H4 (cell line): ENCODE measurements around the gene NOL4L. TPM values are rescaled to one million over a fixed set of nuclear protein-coding genes. Genes with fewer than 3 reads are reported as not detected.

Experiments
- DNase-seq: peaks from one replicate; pipeline ENCODE4 v3.0.0-alpha.2; 2015; ENCODE audit warnings: low spot score
- total RNA-seq: library from RNA; depleted of rRNA; stranded (reverse); fragments of >200 nt; shearing (Covaris generic); gene quantifications from 2 replicates; pipeline ENCODE4 v1.2.3, GENCODE V29; 2014; rRNA removed

NOL4L gene, protein sequence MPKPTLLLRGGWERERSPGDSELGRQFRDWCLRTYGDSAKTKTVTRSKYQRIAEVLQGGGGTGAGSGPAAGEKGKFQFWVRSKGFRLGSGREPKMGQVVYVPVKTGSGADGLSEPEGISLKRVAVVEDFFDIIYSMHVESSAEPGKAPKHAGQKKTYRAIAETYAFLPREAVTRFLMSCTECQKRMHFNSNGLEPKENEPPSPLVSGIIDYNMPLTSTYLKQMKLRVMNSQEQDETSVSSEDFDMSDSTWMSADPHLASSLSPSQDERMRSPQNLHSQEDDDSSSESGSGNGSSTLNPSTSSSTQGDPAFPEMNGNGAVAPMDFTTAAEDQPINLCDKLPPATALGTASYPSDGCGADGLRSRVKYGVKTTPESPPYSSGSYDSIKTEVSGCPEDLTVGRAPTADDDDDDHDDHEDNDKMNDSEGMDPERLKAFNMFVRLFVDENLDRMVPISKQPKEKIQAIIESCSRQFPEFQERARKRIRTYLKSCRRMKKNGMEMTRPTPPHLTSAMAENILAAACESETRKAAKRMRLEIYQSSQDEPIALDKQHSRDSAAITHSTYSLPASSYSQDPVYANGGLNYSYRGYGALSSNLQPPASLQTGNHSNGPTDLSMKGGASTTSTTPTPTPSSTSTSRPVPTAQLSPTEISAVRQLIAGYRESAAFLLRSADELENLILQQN
- 10.6 and 13.0 TPM in 2 replicates for total RNA-seq

DNA sequence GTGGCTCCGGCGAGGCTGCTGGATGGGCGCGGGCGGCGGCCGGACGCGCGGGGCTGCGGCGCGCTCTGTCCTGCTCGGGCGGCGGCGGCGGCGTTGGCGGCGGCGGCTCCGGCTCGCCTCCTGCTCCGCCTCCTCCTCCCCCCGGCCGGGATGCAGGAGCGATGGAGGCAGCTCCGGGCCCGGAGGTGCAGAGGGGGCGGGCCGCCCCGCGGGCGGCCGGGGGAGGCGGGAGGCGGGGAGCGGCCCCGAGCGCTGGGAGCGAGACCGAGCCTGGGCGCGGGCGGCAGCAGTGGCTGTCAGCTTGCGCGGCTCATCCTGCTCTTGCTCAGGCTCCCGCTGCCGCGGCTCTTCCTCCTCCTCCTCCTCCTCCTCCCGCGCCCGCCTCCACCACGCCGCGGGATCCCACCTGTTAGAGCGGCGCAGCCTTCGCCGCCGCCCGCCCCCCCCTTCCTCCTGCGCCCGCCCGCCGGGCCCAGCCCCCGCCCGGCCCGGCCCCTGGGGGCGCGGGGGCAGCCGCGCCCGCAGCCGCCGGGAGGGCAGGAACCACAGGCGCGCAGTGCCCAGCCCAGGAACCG is at the start of gene NOL4L:
Gene NOL4L (minus strand): TSS at position 323 of the 575 bp plus-strand sequence. CDS start 443 bp downstream, outside the sequence.
- no peak for DNase-seq

DNA sequence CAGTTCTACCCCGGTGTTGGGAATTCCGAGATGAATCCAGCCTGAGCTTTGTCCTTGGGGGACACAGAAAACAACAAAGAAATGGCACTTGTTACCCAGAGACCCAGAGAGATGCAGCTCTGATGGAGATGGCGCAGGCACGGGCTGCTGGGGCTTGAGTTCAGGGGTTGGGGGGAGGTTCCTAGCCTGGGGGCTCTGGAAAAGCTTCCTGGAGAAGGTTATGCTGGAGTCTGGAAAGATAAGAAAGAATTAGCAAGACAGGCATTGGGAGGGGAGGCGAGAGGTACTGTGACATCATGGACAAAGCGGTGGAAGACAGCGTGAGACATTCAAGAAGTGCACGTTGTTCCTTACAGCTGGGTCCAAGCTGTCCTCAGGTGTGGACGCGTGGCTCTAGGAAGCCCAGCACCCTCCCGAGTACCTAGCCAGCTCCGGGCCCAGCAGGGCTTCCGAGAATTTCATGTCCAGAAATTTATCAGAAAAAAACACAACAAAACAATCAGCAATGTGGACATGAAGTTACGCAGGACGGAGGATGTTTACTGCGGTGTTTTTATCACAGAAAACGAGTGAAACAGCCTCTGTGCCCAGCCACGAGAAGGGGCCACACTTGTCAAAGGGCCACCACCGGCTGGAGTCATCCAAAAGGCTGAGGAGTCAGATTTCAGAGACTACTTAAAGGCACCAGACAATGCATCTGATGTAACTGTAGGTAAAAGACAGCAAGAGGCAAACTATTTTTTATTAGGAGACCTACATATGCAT is 49.1 kb upstream of the NOL4L start:
- no peak for DNase-seq

GRCh38 chr20:32632461-32633354 is 47.6 kb upstream of the NOL4L start:
- no peak for DNase-seq

DNA sequence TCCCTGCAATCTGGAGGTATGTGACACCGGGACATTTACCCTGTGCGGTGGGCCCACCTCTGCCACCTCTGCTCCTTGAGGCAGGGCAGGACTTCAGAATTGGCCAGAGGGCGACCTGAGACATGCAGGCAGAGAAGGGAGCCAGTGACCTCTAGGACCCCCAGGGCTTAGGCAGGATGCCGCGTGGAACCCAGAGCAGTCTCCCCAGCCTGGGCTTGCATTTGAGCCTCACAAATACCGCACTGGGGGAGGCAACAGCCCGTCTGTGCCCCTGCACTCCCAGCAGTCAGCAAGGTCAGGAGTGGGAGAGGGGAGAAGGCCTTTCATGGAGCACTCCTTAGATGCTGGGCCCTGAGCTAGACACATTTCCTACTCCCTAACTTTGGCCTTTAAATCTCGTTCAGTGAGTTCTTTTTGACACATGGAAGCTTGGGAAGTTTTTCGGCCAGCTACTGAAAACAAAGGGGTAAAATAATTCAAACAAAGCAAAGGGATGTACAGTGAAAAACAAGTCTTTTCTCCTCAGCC is 46.9 kb upstream of the NOL4L start:
- no peak for DNase-seq

DNA sequence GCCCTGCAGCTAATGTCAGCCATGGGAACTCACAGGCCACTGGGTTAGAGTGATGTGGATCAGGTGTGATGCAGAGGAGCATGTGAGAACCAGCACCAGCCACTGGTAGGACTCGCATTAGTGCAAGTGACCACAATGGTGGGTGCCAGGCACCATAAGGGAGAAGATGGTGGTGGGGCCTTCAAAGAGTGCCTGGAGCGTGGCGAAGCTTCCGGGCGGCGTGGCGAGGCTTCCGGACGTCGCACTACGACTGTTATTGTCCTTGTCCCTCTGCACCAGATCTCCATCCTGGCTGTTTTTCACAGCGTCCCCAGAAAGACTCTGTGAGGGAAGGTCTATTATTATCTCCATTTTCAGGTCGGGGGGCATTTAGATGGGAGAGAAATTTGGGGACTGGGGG is 44.7 kb upstream of the NOL4L start:
- DNase-seq: no peak

- no peak for DNase-seq
Measured at GRCh38 chr20:32628960-32629530, 43.9 kb upstream of the NOL4L start.

DNA sequence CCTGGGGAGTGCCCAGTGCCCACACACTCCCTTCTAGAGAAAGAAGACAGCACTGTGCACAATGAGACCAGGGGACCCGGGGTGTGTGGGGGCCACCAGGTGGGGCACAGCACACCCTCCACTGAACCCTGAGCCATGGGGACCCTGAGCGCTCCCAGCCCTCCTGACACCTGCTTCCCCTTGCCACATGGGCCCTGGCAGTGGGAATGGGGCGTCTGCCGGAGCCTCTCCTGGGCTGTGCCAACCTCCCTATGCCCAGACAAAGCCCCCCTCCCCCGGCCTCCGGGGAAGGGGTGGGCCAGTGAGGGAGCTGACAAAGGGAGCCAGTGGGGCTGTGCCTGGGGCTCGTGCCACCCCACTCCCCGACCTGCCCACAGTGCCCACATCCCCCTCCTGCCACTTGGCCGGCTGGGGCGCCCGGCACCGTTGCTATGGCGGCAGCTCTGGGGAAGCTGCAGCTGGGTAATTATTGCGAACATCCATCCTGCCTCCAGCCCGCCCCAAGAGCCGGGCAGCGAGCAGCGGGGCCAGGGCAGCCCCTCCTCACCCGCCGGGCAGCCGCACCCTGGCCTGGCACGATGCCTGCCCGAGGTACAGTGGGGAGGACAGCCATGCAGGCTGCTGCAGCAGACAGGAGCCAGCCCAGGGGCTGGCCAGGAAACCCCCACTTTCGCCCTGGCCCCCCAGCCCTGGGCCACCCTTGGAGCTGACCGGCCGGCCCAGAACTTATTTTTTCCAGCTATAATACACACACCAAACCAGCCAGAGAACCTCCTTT is 41.9 kb upstream of the NOL4L start:
- peak; percentile 52 for DNase-seq

- no peak for DNase-seq
Measured at GRCh38 chr20:32626407-32626806, 41.3 kb upstream of the NOL4L start.

GRCh38 chr20:32625996-32626395 is 40.9 kb upstream of the NOL4L start:
- DNase-seq: no peak

DNA sequence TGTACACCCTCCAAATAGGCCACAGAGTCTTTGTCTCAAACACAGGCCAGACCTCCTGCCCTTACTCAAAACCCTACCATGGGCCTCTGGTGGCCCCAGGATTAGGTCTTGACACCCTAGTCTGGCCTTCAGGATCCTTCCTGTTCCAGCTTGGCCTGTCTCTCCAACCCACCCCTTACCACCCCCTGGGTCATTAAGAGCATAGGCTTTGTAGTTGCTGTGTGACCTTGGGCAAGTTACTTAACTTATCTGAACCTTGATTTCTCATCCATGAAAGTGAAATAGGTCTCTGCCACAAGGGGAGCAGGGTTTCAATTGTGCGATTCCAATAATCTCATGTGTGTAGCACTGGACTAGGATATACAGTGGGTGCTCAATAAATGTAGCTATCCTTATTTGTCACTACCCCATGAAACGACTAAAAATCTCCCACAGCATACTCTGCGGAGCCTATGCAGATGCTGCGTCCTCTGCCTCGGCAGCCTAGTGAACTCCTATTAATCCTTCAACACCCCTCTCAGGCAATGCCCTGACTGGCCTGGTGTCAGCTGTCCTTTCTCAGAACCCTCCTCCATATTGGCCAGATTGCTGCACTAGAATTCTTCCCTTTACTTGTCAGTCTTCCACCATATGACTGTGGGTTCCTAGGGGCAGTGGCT is 39.7 kb upstream of the NOL4L start:
- no peak for DNase-seq

- DNase-seq: no peak
Measured at GRCh38 chr20:32623667-32624157, 38.6 kb upstream of the NOL4L start.

GRCh38 chr20:32622585-32623468 is 37.7 kb upstream of the NOL4L start:
- no peak for DNase-seq

GRCh38 chr20:32621891-32622584 is 36.9 kb upstream of the NOL4L start:
- no peak for DNase-seq

GRCh38 chr20:32621071-32621890 is 36.1 kb upstream of the NOL4L start:
- DNase-seq: no peak

DNA sequence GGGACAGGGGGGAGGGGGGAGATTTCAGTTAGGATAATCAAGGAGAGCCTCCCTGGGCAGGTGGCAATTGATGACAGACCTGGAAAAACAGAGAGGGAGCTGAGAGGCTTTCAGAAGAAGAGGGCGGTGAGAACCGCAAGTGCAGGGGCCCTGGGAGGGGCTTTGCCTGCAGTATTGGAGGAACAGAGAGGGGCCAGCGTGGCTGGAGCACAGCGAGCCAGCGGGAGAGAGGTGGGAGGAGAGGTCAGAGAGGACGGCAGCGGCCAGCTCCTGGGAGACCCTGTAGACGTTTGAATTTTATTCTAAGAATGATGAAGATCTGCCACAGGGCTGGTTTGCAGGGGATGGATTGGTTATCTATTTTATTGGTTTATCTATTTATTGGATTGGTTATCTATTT is 34.5 kb upstream of the NOL4L start:
- no peak for DNase-seq

DNA sequence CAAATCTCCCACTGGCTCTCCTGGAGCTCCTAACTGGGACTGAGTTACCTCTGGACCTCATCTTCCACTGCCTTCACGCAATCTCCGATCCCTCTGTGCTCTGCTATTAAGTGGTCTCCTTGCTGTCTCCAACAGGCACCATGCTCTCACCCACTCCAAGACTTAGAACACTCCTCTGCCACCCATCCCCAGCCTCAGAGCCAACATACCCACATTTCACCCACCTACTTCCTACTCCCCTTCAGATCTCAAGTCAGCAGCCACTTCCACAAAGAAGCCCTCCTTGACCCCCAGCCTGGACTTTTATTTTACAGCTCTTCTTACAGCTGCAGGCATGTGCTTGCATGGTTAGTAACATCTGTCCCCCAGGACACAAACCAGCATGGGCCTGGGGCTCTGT is 29.6 kb upstream of the NOL4L start:
- no peak for DNase-seq
